Femur (tissue), 1 donor: ENCODE measurements around the gene ADAT3.

Experiments used
- DNase-seq: peaks from one replicate; pipeline ENCODE4 v3.0.0-alpha.2; 2017

The ADAT3 gene

GRCh38 chr19:1962674-1963073 lies 57.5 kb downstream of the ADAT3 start:
- no peak for DNase-seq
